ENCODE data around the gene GJA3.
A peak's percentile ranks its signal among the peaks of the same experiment; 100 is the strongest.

The GJA3 gene

DNA sequence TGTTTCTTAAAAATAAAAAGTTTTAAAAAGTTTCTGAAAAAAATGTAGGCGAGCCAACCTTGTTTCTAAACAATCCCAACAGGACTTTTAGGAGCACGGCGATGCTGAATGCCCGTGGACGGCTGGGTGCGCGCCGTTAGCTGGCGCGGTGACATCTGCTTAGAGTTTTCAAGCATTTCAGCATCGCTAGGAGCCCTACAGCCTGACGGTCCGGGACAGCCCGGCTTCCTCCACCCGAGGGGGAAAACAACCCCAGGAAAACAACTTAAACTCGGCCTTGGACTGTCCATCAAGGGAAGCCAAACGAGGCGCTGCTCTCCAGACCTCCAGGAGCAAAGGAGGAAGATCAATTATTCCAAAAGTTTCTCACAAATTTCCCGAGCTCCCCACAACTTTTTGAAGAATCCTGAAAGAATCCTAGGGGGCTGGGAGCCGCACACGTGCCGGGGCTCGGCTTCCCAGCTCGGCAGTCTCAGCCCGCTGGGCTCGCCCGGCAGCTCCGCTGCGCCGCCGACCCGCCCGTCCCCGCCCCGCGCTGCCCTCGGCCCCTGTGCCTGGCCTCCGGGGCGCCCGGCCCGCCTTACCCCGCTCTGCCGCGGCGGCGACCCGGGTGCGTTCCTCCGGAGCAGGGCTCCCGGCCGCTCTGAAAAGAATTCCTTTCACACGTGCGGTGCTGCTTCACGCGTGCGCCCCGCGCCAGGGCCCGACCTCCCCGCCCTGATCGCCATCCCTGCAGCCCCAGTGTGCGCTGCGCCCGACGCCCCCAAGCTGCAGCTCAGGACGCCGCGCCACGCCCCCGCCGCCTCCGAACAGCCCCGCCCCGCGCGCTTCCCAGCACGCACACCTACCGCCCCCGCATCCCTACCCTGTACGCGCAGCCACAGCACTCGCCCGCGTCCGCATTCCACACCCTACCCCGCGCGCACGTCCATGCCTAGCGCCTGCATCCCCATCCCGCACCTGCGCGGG lies at the start of gene GJA3:
Gene GJA3 (minus strand): TSS at position 747 of the 969 bp plus-strand sequence. CDS start 17,764 bp downstream, outside the sequence.
- Histone ChIP-seq H4K20me1 (peaks cover 0 to 35% (median 24%) of the 10 kb centered on the region in 11 experiments; a peak in 18 of 22 replicates), H3K36me3 (no peaks in the 10 kb centered on the region), H3K27ac (peak within 1 kb of the TSS in 2 of 11 experiments; percentile 11 to 32; a peak in 2 of 22 replicates), H3K27me3 (peaks cover 59 to 81% (median 74%) of the 10 kb centered on the region in 11 experiments), H3K4me2 (peak within 1 kb of the TSS; percentile 71 to 98 (median 93)), H3K4me1 (peaks cover 19 to 38% (median 34%) of the 10 kb centered on the region in 10 experiments), H3K4me3 (peak within 1 kb of the TSS; percentile 47 to 70 (median 60)), H3K9ac (peak within 1 kb of the TSS; percentile 12 to 67 (median 29); a peak in 16 of 22 replicates), H3K9me3 (replicated peaks in 1 of 11) (no peaks in the 10 kb centered on the region)
- TF ChIP-seq Cebpa-rat (IDR thresholded peaks at IDR 0.05), result no peak

DNA sequence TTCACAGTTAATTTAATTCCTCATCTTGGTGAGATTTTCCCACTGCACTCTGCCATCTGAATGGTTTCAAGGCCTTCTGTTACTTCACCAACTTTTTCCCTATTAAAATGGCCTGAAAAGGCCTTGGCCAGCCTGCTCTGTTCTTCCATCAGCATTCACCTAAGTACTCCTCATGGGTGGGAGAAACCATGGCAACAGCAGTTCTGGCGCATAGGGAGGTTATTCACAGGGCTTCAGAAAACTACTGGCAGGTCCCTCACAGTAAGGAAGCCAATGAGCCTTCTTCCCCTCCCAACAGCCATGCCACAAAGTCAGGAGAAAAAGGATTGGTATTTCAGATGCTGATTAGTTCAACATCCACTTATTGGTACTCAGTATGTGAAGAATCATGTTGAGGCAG lies 49.1 kb upstream of the GJA3 start:
- H4K20me1 ChIP-seq, result no peaks in the 10 kb centered on the region
- no peaks in the 10 kb centered on the region for H3K36me3 ChIP-seq
- H3K9ac ChIP-seq, result no peak overlapping the region
- no peak for TF ChIP-seq Cebpa-rat (IDR thresholded peaks at IDR 0.05)
- H3K27me3 ChIP-seq, result no peaks in the 10 kb centered on the region
- no peak overlapping the region for H3K4me3 ChIP-seq
- peaks cover 6 to 31% (median 20%) of the 10 kb centered on the region in 11 experiments; a peak in 18 of 22 replicates for H3K9me3 ChIP-seq (replicated peaks in 1 of 11)
- H3K4me1 ChIP-seq, result peaks cover 5 to 10% (median 8%) of the 10 kb centered on the region in 10 experiments; a peak in 16 of 20 replicates
- no peak overlapping the region for H3K27ac ChIP-seq
- no peak overlapping the region for H3K4me2 ChIP-seq

DNA sequence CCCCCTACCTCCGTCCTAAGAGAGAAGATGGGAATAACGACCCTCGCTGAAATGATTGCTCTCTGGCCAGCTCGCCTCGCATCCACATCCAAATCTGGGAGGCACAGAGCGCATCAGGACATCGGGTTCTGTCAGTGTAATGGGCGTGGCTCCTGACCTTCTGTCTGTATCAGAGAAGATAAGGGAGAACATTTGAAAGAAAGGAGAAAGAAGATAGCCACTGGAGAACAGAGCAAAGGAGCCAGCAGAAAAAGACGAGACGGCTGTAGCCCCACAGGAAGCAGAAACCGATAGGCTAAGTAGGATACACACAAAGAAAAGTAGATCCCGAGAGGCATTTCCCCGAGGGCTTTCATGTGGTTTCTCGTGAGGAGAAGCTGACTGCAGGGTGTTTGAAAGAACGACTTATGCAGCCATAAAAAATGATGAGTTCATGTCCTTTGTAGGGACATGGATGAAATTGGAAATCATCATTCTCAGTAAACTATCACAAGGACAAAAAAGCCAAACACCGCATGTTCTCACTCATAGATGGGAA lies 45.9 kb upstream of the GJA3 start:
- no peaks in the 10 kb centered on the region for H3K36me3 ChIP-seq
- peak overlapping the region in 9 of 11 experiments; percentile 5 to 65 (median 58); a peak in 15 of 22 replicates for H3K4me2 ChIP-seq
- H3K9ac ChIP-seq, result no peak overlapping the region
- TF ChIP-seq Cebpa-rat (IDR thresholded peaks at IDR 0.05), result no peak
- H3K9me3 ChIP-seq (replicated peaks in 1 of 11), result peaks cover 3 to 10% (median 7%) of the 10 kb centered on the region in 11 experiments; a peak in 10 of 22 replicates
- H3K4me3 ChIP-seq, result no peak overlapping the region
- no peak overlapping the region for H3K27ac ChIP-seq
- no peaks in the 10 kb centered on the region for H3K27me3 ChIP-seq
- H3K4me1 ChIP-seq, result peaks cover 5 to 10% (median 8%) of the 10 kb centered on the region in 10 experiments; a peak in 16 of 20 replicates
- no peaks in the 10 kb centered on the region for H4K20me1 ChIP-seq

DNA sequence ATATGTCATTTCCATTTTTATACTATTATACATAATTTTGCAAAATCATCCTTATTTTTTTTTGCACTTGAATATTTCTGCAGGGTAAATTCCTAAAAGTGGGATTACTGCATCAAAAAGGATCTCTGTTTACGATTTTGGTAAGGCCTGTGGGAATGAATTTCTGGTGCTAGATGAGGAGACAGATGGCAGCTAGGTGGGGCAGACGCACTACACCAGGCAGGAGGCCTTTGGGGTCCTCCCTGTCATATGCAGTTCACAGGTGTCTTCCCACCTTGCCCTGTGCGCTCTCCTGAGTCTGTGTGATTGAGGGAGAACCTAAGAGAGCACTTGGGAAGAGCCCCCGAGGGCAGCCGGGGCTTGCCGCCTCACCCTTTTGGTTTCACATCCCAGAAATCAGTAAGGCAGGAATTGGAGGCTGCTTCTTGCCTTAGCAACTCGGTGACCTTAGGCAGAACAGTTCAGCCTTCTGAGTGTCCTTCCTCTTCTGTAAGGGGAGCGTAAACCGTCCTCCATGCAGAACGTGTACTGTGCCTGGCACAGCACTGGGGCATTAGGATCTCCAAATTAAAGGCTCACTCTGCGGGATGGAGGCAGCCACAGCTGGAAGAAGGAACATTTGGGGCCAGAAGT lies 45.3 kb upstream of the GJA3 start:
- Histone ChIP-seq H3K36me3 (no peaks in the 10 kb centered on the region), H3K9me3 (replicated peaks in 1 of 11) (peaks cover 3 to 11% (median 7%) of the 10 kb centered on the region in 11 experiments; a peak in 12 of 22 replicates), H3K27ac (no peak overlapping the region), H3K4me1 (peaks cover 5 to 10% (median 8%) of the 10 kb centered on the region in 10 experiments; a peak in 16 of 20 replicates), H3K4me2 (peak overlapping the region in 9 of 11 experiments; percentile 5 to 65 (median 58); a peak in 15 of 22 replicates), H3K27me3 (no peaks in the 10 kb centered on the region), H3K4me3 (no peak overlapping the region), H4K20me1 (no peaks in the 10 kb centered on the region), H3K9ac (no peak overlapping the region)
- no peak for TF ChIP-seq Cebpa-rat (IDR thresholded peaks at IDR 0.05)

DNA sequence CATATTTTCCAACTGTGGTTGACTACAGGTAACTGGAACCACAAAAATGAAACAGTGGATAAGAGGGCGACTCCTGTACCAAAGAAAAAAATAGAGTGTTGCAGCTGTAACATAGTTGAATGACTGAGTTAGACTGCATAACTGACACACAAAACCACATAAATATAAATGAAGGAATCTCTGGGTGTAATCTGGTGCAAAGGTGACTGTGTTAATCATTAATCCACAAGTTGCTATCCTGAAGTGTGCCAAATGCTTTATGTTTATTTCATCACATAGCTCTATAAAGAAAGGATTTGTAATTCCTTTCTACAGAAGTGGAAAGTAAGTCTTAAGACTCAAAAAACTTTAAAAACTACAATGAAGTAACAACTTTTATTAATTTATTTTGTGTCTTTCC lies 37.9 kb upstream of the GJA3 start:
- H3K9me3 ChIP-seq (replicated peaks in 1 of 11), result peaks cover 0 to 15% (median 4%) of the 10 kb centered on the region in 11 experiments; a peak in 8 of 22 replicates
- H3K4me3 ChIP-seq, result no peak overlapping the region
- no peak overlapping the region for H3K4me2 ChIP-seq
- no peaks in the 10 kb centered on the region for H3K36me3 ChIP-seq
- no peak for TF ChIP-seq Cebpa-rat (IDR thresholded peaks at IDR 0.05)
- no peak overlapping the region for H3K9ac ChIP-seq
- peaks cover 0 to 16% (median 7%) of the 10 kb centered on the region in 11 experiments; a peak in 12 of 22 replicates for H4K20me1 ChIP-seq
- peaks cover under 1 to 8% (median 2%) of the 10 kb centered on the region in 10 experiments; a peak in 14 of 20 replicates for H3K4me1 ChIP-seq
- no peak overlapping the region for H3K27ac ChIP-seq
- peaks cover 31 to 35% (median 35%) of the 10 kb centered on the region in 11 experiments for H3K27me3 ChIP-seq

DNA sequence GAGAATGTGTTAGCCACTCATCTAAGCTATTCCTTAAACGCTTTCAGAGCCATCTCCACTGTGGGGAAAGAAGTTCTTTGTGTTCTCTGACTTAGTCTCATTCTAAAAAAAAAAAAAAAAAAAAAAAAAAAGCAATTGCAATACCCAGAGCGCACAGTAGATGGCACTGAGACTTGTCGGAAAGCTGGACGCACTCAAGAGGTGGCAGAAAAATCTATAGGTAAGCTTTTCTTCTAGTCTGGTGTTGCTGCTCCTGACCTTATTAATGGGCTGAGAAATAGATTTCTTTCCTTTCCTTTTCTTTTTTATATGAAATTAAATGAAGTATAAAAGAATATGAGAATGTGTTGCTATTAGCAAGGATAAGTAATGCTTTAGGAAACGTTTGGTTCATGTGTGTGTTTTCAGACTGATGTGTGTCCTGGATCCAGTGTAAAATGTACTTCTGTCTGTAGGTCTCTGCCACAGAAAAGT lies 36.5 kb upstream of the GJA3 start:
- Histone ChIP-seq H3K9me3 (replicated peaks in 1 of 11) (peaks cover 0 to 15% (median 4%) of the 10 kb centered on the region in 11 experiments; a peak in 8 of 22 replicates), H3K27ac (no peak overlapping the region), H3K27me3 (peaks cover 45 to 49% (median 49%) of the 10 kb centered on the region in 11 experiments), H3K4me2 (no peak overlapping the region), H4K20me1 (peaks cover 0 to 30% (median 16%) of the 10 kb centered on the region in 11 experiments; a peak in 14 of 22 replicates), H3K9ac (no peak overlapping the region), H3K36me3 (no peaks in the 10 kb centered on the region), H3K4me3 (no peak overlapping the region), H3K4me1 (peaks cover 12 to 21% (median 13%) of the 10 kb centered on the region in 10 experiments; a peak in 18 of 20 replicates)
- TF ChIP-seq Cebpa-rat (IDR thresholded peaks at IDR 0.05), result no peak

DNA sequence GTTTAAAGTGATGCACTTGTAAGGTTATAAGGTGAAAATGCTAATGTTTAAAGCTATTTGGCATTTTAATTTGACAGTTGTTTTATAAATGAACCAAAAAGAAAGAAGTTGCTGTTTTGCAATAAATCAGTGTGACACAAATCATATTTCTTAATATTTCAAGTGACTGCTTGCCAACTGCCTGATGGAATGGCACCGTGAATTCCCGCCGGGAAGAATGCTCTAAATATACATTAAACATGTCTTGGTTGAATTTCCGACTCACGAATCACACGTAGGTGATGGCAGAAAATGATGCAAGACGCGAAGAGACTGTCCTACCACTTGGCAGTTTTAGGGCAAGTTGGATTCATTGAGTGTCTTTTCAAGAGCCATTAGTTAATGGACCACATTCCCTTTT lies 34.9 kb upstream of the GJA3 start:
- no peak overlapping the region for H3K4me3 ChIP-seq
- H3K9me3 ChIP-seq (replicated peaks in 1 of 11), result 0 out of 22 replicates have a peak, but pooled peaks cover 0 to 4% (median 0%) of the 10 kb centered on the region in 11 experiments
- TF ChIP-seq Cebpa-rat (IDR thresholded peaks at IDR 0.05), result no peak
- peaks cover 17 to 28% (median 21%) of the 10 kb centered on the region in 10 experiments; a peak in 18 of 20 replicates for H3K4me1 ChIP-seq
- no peaks in the 10 kb centered on the region for H3K36me3 ChIP-seq
- H3K27ac ChIP-seq, result no peak overlapping the region
- H3K9ac ChIP-seq, result no peak overlapping the region
- peaks cover 61 to 65% (median 64%) of the 10 kb centered on the region in 11 experiments for H3K27me3 ChIP-seq
- H4K20me1 ChIP-seq, result peaks cover 0 to 31% (median 16%) of the 10 kb centered on the region in 11 experiments; a peak in 15 of 22 replicates
- H3K4me2 ChIP-seq, result no peak overlapping the region

Data from BLaER1 treated with 17β-estradiol and CSF1 and Interleukin-3, amounts not matched to agents 10 nM and 100 nM (cell line).